ENCODE measurements around the gene SIX5. TPM values are rescaled to one million over a fixed set of nuclear protein-coding genes. Genes with fewer than 3 reads are reported as not detected.

Gene SIX5
- total and polyA plus RNA-seq, 2 experiments from 2014 or later = 15.6 to 17.0 TPM

- TF ChIP-seq EZH2 (IDR thresholded peaks at IDR 0.05; ENCODE audit: borderline replicate concordance) (no peak), EZH2phosphoT487 (IDR thresholded peaks at IDR 0.05; ENCODE audit: low read depth, severe bottlenecking, unreplicated experiment) (no peak), CTCF (IDR thresholded peaks at IDR 0.05; ENCODE audit: poor library complexity) (no peak)
- no peak overlapping the region for H2AFZ ChIP-seq
- H3K4me2 ChIP-seq = no peak overlapping the region
- H3K27ac ChIP-seq = no peak overlapping the region
- no peaks in the 10 kb centered on the region for H3K36me3 ChIP-seq (replicated peaks; ENCODE audit: insufficient read depth, low read depth)
- H3K79me2 ChIP-seq = peaks cover 26% of the 10 kb centered on the region
- no peaks in the 10 kb centered on the region for H3K9me3 ChIP-seq (ENCODE audit: low read depth)
- H4K20me1 ChIP-seq (ENCODE audit: insufficient read depth, poor library complexity, severe bottlenecking) = peaks cover 5% of the 10 kb centered on the region
- H3K9me2 ChIP-seq (replicated peaks; ENCODE audit: insufficient read depth) = no peaks in the 10 kb centered on the region
- no peak overlapping the region for H3K4me3 ChIP-seq
- 84% methylated on average over 2 of the region's 2 CpGs for whole genome bisulfite sequencing (ENCODE audit: low lambda C conversion rate, missing lambda C conversion rate)
- H3K4me1 ChIP-seq (ENCODE audit: insufficient read depth) = no peaks in the 10 kb centered on the region
- no peaks in the 10 kb centered on the region for H3K27me3 ChIP-seq
- DNase-seq (ENCODE audit: low spot score) = no peak
Measured at GRCh38 chr19:45794627-45795026, 25.6 kb upstream of the SIX5 start.

GRCh38 chr19:45793876-45794275 is 24.8 kb upstream of the SIX5 start:
- H4K20me1 ChIP-seq (ENCODE audit: insufficient read depth, poor library complexity, severe bottlenecking) = peaks cover 5% of the 10 kb centered on the region
- WGBS (ENCODE audit: low lambda C conversion rate, missing lambda C conversion rate) = 70% methylated on average over 6 of the region's 6 CpGs
- no peaks in the 10 kb centered on the region for H3K4me1 ChIP-seq (ENCODE audit: insufficient read depth)
- H3K9me3 ChIP-seq (ENCODE audit: low read depth) = no peaks in the 10 kb centered on the region
- no peaks in the 10 kb centered on the region for H3K27me3 ChIP-seq
- H3K4me3 ChIP-seq = no peak overlapping the region
- DNase-seq (ENCODE audit: low spot score) = no peak
- no peak overlapping the region for H3K4me2 ChIP-seq
- H3K36me3 ChIP-seq (replicated peaks; ENCODE audit: insufficient read depth, low read depth) = no peaks in the 10 kb centered on the region
- H3K27ac ChIP-seq = no peak overlapping the region
- no peak overlapping the region for H2AFZ ChIP-seq
- peaks cover 34% of the 10 kb centered on the region for H3K79me2 ChIP-seq
- TF ChIP-seq CTCF (IDR thresholded peaks at IDR 0.05; ENCODE audit: poor library complexity) (no peak), EZH2 (IDR thresholded peaks at IDR 0.05; ENCODE audit: borderline replicate concordance) (no peak), EZH2phosphoT487 (IDR thresholded peaks at IDR 0.05; ENCODE audit: low read depth, severe bottlenecking, unreplicated experiment) (no peak)
- H3K9me2 ChIP-seq (replicated peaks; ENCODE audit: insufficient read depth) = no peaks in the 10 kb centered on the region

- Histone ChIP-seq H3K27ac (no peak overlapping the region), H3K9me2 (replicated peaks; ENCODE audit: insufficient read depth) (no peaks in the 10 kb centered on the region), H3K4me2 (no peak overlapping the region), H3K27me3 (no peaks in the 10 kb centered on the region), H2AFZ (no peak overlapping the region), H4K20me1 (ENCODE audit: insufficient read depth, poor library complexity, severe bottlenecking) (peaks cover 5% of the 10 kb centered on the region), H3K9me3 (ENCODE audit: low read depth) (no peaks in the 10 kb centered on the region), H3K4me3 (no peak overlapping the region), H3K36me3 (replicated peaks; ENCODE audit: insufficient read depth, low read depth) (no peaks in the 10 kb centered on the region), H3K79me2 (peaks cover 35% of the 10 kb centered on the region), H3K4me1 (ENCODE audit: insufficient read depth) (no peaks in the 10 kb centered on the region)
- WGBS (ENCODE audit: low lambda C conversion rate, missing lambda C conversion rate) = 43% methylated on average over 3 of the region's 3 CpGs
- no peak for TF ChIP-seq EZH2 (IDR thresholded peaks at IDR 0.05; ENCODE audit: borderline replicate concordance)
- no peak for TF ChIP-seq CTCF (IDR thresholded peaks at IDR 0.05; ENCODE audit: poor library complexity)
- TF ChIP-seq EZH2phosphoT487 (IDR thresholded peaks at IDR 0.05; ENCODE audit: low read depth, severe bottlenecking, unreplicated experiment) = no peak
- DNase-seq (ENCODE audit: low spot score) = no peak
Measured at GRCh38 chr19:45793178-45793564, 24.1 kb upstream of the SIX5 start.

Data from hepatocyte (in vitro differentiated cells).